ENCODE results near the gene SPATC1L. TPM values are rescaled to one million over a fixed set of nuclear protein-coding genes. Genes with fewer than 3 reads are reported as not detected.

The SPATC1L gene
- total RNA-seq, 1 experiment from 2014 or later, result 36.0 TPM

DNA sequence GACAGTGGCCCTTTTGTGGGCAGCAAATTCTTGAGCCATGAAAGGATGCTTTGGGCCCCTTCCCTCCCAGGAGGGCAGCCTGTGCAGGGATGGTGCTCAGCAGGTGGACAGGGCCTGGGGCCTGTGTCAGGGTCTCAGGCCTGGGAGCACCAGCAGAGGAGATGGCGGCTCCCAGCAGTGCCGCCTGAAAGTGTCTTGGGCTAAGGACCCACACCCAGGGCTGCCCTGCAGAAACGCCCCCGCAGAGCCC, 52.7 kb downstream of the SPATC1L start:
- Histone ChIP-seq H3K18ac (ENCODE audit: insufficient read length, low read depth, low read length) (no peak overlapping the region), H2BK120ac (ENCODE audit: low read depth, low read length, poor library complexity, severe bottlenecking) (no peak overlapping the region), H3K4ac (ENCODE audit: low read depth, low read length) (no peak overlapping the region), H2BK15ac (ENCODE audit: low read depth, low read length) (no peak overlapping the region), H2BK5ac (ENCODE audit: insufficient read length, low read length) (no peak overlapping the region), H2BK20ac (ENCODE audit: low read depth, low read length, poor library complexity, severe bottlenecking) (no peak overlapping the region), H3T11ph (ENCODE audit: low read length) (no peak overlapping the region), H3K9ac (ENCODE audit: extremely low read depth, insufficient read length, low read length) (no peak overlapping the region), H3K79me2 (ENCODE audit: insufficient read depth, low read length) (no peaks in the 10 kb centered on the region), H3K27me3 (ENCODE audit: insufficient read depth, low read length) (no peaks in the 10 kb centered on the region), H2AFZ (ENCODE audit: low read length) (no peak overlapping the region), H3K27ac (ENCODE audit: insufficient read length, low read depth, low read length) (no peak overlapping the region), H3K79me1 (ENCODE audit: insufficient read depth, low read depth, low read length, poor library complexity, severe bottlenecking) (no peaks in the 10 kb centered on the region), H3K56ac (ENCODE audit: insufficient read length, low read depth, low read length) (no peak overlapping the region), H3K9me3 (ENCODE audit: control insufficient read depth, low read depth, low read length) (no peaks in the 10 kb centered on the region), H2BK12ac (ENCODE audit: insufficient read length, low read depth, low read length) (no peak overlapping the region), H4K91ac (ENCODE audit: insufficient read length, low read depth, low read length) (no peak overlapping the region), H3K4me2 (ENCODE audit: insufficient read depth, insufficient read length, low read length) (no peak overlapping the region), H3K14ac (ENCODE audit: insufficient read depth, low read length) (no peak overlapping the region), H2AK5ac (ENCODE audit: insufficient read length, low read length) (no peak overlapping the region), H3K4me1 (ENCODE audit: insufficient read depth, low read length) (no peaks in the 10 kb centered on the region), H4K20me1 (ENCODE audit: control insufficient read depth, insufficient read depth, insufficient read length) (no peaks in the 10 kb centered on the region), H3K23me2 (ENCODE audit: insufficient read length, low read depth, low read length, poor library complexity, severe bottlenecking) (no peaks in the 10 kb centered on the region), H4K5ac (ENCODE audit: insufficient read length, low read depth, low read length) (no peak overlapping the region), H4K8ac (replicated peaks; ENCODE audit: insufficient read length, low read depth, low read length) (no peak overlapping the region), H3K23ac (ENCODE audit: insufficient read length, low read depth, low read length) (no peak overlapping the region)
- DNase-seq, result no peak
- H3K4me1 Mint-ChIP-seq, result peaks cover 2 to 23% of the 10 kb centered on the region in 2 experiments; a peak in 3 of 4 replicates
- no CpG with 5 or more reads among the region's 4 CpGs for WGBS (ENCODE audit: extremely low coverage, insufficient read length, low lambda C conversion rate)
- peaks cover 0 to 8% (median 0%) of the 10 kb centered on the region in 3 experiments; a peak in 3 of 7 replicates for H3K36me3 Mint-ChIP-seq (ENCODE audit: insufficient read depth in 1 of 3, low read depth in 3 of 3)
- H3K4me3 Mint-ChIP-seq, result no peak overlapping the region
- no peak for TF ChIP-seq CTCF (conservative IDR thresholded peaks at IDR 0.05)
- no peaks in the 10 kb centered on the region; a peak in 1 of 5 replicates for H3K9me3 Mint-ChIP-seq
- no peak overlapping the region for H3K27ac Mint-ChIP-seq
- H3K27me3 Mint-ChIP-seq (ENCODE audit: low read depth), result no peaks in the 10 kb centered on the region; the same call in 1 of the 2 replicates

Measured in H9 (cell line).